ENCODE data around the gene PIMREG.

PIMREG gene

GRCh38 chr17:6448473-6448872 lies 4.2 kb downstream of the PIMREG start:
- no peak for TF ChIP-seq CTCF (IDR thresholded peaks at IDR 0.05; ENCODE audit: borderline replicate concordance, insufficient read depth, low read depth, low read length)
- no peak overlapping the region for H3K4me3 ChIP-seq (ENCODE audit: low read depth, low read length)

- no peak for TF ChIP-seq CTCF (IDR thresholded peaks at IDR 0.05; ENCODE audit: borderline replicate concordance, insufficient read depth, low read depth, low read length)
- H3K4me3 ChIP-seq (ENCODE audit: low read depth, low read length) = no peak overlapping the region
These were observed 5.1 kb downstream of the PIMREG start for GRCh38 chr17:6449307-6449706.

- H3K4me3 ChIP-seq (ENCODE audit: low read depth, low read length) = no peak overlapping the region
- no peak for TF ChIP-seq CTCF (IDR thresholded peaks at IDR 0.05; ENCODE audit: borderline replicate concordance, insufficient read depth, low read depth, low read length)
These were observed 6.9 kb downstream of the PIMREG start for GRCh38 chr17:6450926-6451832.

GRCh38 chr17:6452471-6453266 lies 8.4 kb downstream of the PIMREG start:
- peak overlapping the region; percentile 1 for H3K4me3 ChIP-seq (ENCODE audit: low read depth, low read length)
- no peak for TF ChIP-seq CTCF (IDR thresholded peaks at IDR 0.05; ENCODE audit: borderline replicate concordance, insufficient read depth, low read depth, low read length)

- no peak for TF ChIP-seq CTCF (IDR thresholded peaks at IDR 0.05; ENCODE audit: borderline replicate concordance, insufficient read depth, low read depth, low read length)
- H3K4me3 ChIP-seq (ENCODE audit: low read depth, low read length) = no peak overlapping the region
These were observed 9.2 kb downstream of the PIMREG start for GRCh38 chr17:6453279-6454024.

GRCh38 chr17:6454495-6455320 lies 10.5 kb downstream of the PIMREG start:
- no peak for TF ChIP-seq CTCF (IDR thresholded peaks at IDR 0.05; ENCODE audit: borderline replicate concordance, insufficient read depth, low read depth, low read length)
- H3K4me3 ChIP-seq (ENCODE audit: low read depth, low read length) = no peak overlapping the region

Data from GM12875 (cell line).